Stimulated activated CD4-positive, alpha-beta T cell treated with anti-CD3 and anti-CD28 coated beads, Interleukin-2, amount 100 ng/mL, for 24 hours (primary cell): ENCODE data around the gene POU4F1.

Source experiments
- DNase-seq, 2 donors: peaks; one replicate each; pipeline ENCODE4 v3.0.0-alpha.2; 2020

POU4F1 gene

GRCh38 chr13:78589206-78589605, 14.1 kb downstream of the POU4F1 start:
- DNase-seq = no peak

GRCh38 chr13:78587395-78587794, 16.0 kb downstream of the POU4F1 start:
- no peak for DNase-seq

- no peak for DNase-seq
These were observed 16.6 kb downstream of the POU4F1 start for GRCh38 chr13:78586706-78587105.

- DNase-seq = no peak
These were observed 27.1 kb downstream of the POU4F1 start for GRCh38 chr13:78576261-78576660.

- DNase-seq = no peak
These were observed 30.9 kb downstream of the POU4F1 start for GRCh38 chr13:78572459-78572858.

GRCh38 chr13:78569029-78569428, 34.3 kb downstream of the POU4F1 start:
- no peak for DNase-seq

GRCh38 chr13:78566631-78567030, 36.7 kb downstream of the POU4F1 start:
- no peak for DNase-seq

GRCh38 chr13:78562237-78562889, 41.0 kb downstream of the POU4F1 start:
- DNase-seq = no peak
